PC-9 (cell line): ENCODE results near the gene SOAT2.

Source experiments
- CTCF ChIP-seq: fragments of 200-600 bp; sonication (generic); conservative IDR thresholded peaks from 2 replicates; pipeline ENCODE4 v1.6.1; 2017; ENCODE audit warnings: mixed run types, antibody characterized with exemption, mild to moderate bottlenecking, moderate library complexity
- EZH2 ChIP-seq: fragments of 200-600 bp; sonication (generic); IDR thresholded peaks from 2 replicates; pipeline ENCODE4 v1.8.0; 2017; ENCODE audit warnings: antibody characterized with exemption, low read depth

GRCh38 chr12:53100466-53101151, 2.7 kb upstream of the SOAT2 start:
- TF ChIP-seq CTCF (no peak), EZH2 (no peak)
